ENCODE data around the gene NFIA.

Gene NFIA

GRCh38 chr1:61323681-61324328 is 241.4 kb downstream of the NFIA start:
- Histone ChIP-seq H3K27ac (ENCODE audit: poor library complexity, severe bottlenecking) (peak overlapping the region; percentile 81), H3K4me1 (ENCODE audit: insufficient read depth, poor library complexity, severe bottlenecking) (peaks cover 37% of the 10 kb centered on the region), H3K9me3 (ENCODE audit: severe bottlenecking) (no peaks in the 10 kb centered on the region), H3K36me3 (ENCODE audit: low read depth) (no peaks in the 10 kb centered on the region), H3K4me3 (ENCODE audit: severe bottlenecking) (no peak overlapping the region), H3K27me3 (ENCODE audit: insufficient read depth, poor library complexity, severe bottlenecking) (no peaks in the 10 kb centered on the region)
- DNase-seq (ENCODE audit: low spot score) (no peak), ATAC-seq (ENCODE audit: low read depth) (peak; percentile 81)
- no peak for TF ChIP-seq CTCF (IDR thresholded peaks at IDR 0.05; ENCODE audit: poor library complexity, severe bottlenecking)

GRCh38 chr1:61326713-61327112 is 244.4 kb downstream of the NFIA start:
- Histone ChIP-seq H3K9me3 (ENCODE audit: severe bottlenecking) (no peaks in the 10 kb centered on the region), H3K27ac (ENCODE audit: poor library complexity, severe bottlenecking) (no peak overlapping the region), H3K4me1 (ENCODE audit: insufficient read depth, poor library complexity, severe bottlenecking) (peaks cover 45% of the 10 kb centered on the region), H3K4me3 (ENCODE audit: severe bottlenecking) (no peak overlapping the region), H3K36me3 (ENCODE audit: low read depth) (no peaks in the 10 kb centered on the region), H3K27me3 (ENCODE audit: insufficient read depth, poor library complexity, severe bottlenecking) (no peaks in the 10 kb centered on the region)
- ATAC-seq (ENCODE audit: low read depth): no peak
- DNase-seq (ENCODE audit: low spot score): no peak
- no peak for TF ChIP-seq CTCF (IDR thresholded peaks at IDR 0.05; ENCODE audit: poor library complexity, severe bottlenecking)

GRCh38 chr1:61327436-61327835 is 245.1 kb downstream of the NFIA start:
- no peak for ATAC-seq (ENCODE audit: low read depth)
- DNase-seq (ENCODE audit: low spot score): no peak
- no peak overlapping the region for H3K4me3 ChIP-seq (ENCODE audit: severe bottlenecking)
- no peak overlapping the region for H3K27ac ChIP-seq (ENCODE audit: poor library complexity, severe bottlenecking)
- no peaks in the 10 kb centered on the region for H3K9me3 ChIP-seq (ENCODE audit: severe bottlenecking)
- no peaks in the 10 kb centered on the region for H3K27me3 ChIP-seq (ENCODE audit: insufficient read depth, poor library complexity, severe bottlenecking)
- TF ChIP-seq CTCF (IDR thresholded peaks at IDR 0.05; ENCODE audit: poor library complexity, severe bottlenecking): no peak
- no peaks in the 10 kb centered on the region for H3K36me3 ChIP-seq (ENCODE audit: low read depth)
- peaks cover 44% of the 10 kb centered on the region for H3K4me1 ChIP-seq (ENCODE audit: insufficient read depth, poor library complexity, severe bottlenecking)

- DNase-seq (ENCODE audit: low spot score) (no peak), ATAC-seq (ENCODE audit: low read depth) (no peak)
- no peak for TF ChIP-seq CTCF (IDR thresholded peaks at IDR 0.05; ENCODE audit: poor library complexity, severe bottlenecking)
- H3K4me1 ChIP-seq (ENCODE audit: insufficient read depth, poor library complexity, severe bottlenecking): peaks cover 27% of the 10 kb centered on the region
- peaks cover 6% of the 10 kb centered on the region for H3K36me3 ChIP-seq (ENCODE audit: low read depth)
- H3K27me3 ChIP-seq (ENCODE audit: insufficient read depth, poor library complexity, severe bottlenecking): no peaks in the 10 kb centered on the region
- no peaks in the 10 kb centered on the region for H3K9me3 ChIP-seq (ENCODE audit: severe bottlenecking)
- no peak overlapping the region for H3K4me3 ChIP-seq (ENCODE audit: severe bottlenecking)
- peak overlapping the region; percentile 75 for H3K27ac ChIP-seq (ENCODE audit: poor library complexity, severe bottlenecking)
These were observed 247.2 kb downstream of the NFIA start for GRCh38 chr1:61329556-61329955.

GRCh38 chr1:61330018-61330417 is 247.7 kb downstream of the NFIA start:
- Histone ChIP-seq H3K9me3 (ENCODE audit: severe bottlenecking) (no peaks in the 10 kb centered on the region), H3K27ac (ENCODE audit: poor library complexity, severe bottlenecking) (peak overlapping the region; percentile 75), H3K27me3 (ENCODE audit: insufficient read depth, poor library complexity, severe bottlenecking) (no peaks in the 10 kb centered on the region), H3K36me3 (ENCODE audit: low read depth) (peaks cover 6% of the 10 kb centered on the region), H3K4me3 (ENCODE audit: severe bottlenecking) (no peak overlapping the region), H3K4me1 (ENCODE audit: insufficient read depth, poor library complexity, severe bottlenecking) (peaks cover 27% of the 10 kb centered on the region)
- DNase-seq (ENCODE audit: low spot score): no peak
- ATAC-seq (ENCODE audit: low read depth): peak; percentile 78
- no peak for TF ChIP-seq CTCF (IDR thresholded peaks at IDR 0.05; ENCODE audit: poor library complexity, severe bottlenecking)

Measured in RWPE2 (cell line).